GM12892 (cell line): ENCODE data around the gene CCDC134.

Experiments used
- POLR2A ChIP-seq: IDR thresholded peaks from 2 replicates; pipeline ENCODE4 v1.6.1; 2011; ENCODE audit warnings: low read depth, low read length, control low read depth
- POLR2AphosphoS5 ChIP-seq: IDR thresholded peaks from 2 replicates; pipeline ENCODE4 v1.6.1; 2011; ENCODE audit warnings: low read depth, low read length, control low read depth

GRCh38 chr22:41775338-41775737, 25.1 kb upstream of the CCDC134 start:
- TF ChIP-seq POLR2AphosphoS5 (no peak), POLR2A (no peak)
